Measurements from ENCODE around the gene C1R.

Gene C1R

GRCh38 chr12:7090222-7090998, 1.8 kb downstream of the C1R start:
- Histone ChIP-seq H3K9ac (ENCODE audit: low read length) (no peak overlapping the region), H3K27me3 (ENCODE audit: low read depth, low read length) (no peaks in the 10 kb centered on the region), H3K9me3 (ENCODE audit: insufficient read depth, low read length) (no peaks in the 10 kb centered on the region), H3K27ac (ENCODE audit: low read length) (no peak overlapping the region), H2AFZ (ENCODE audit: low read depth, low read length) (no peak overlapping the region), H3K36me3 (replicated peaks; ENCODE audit: low read depth, low read length) (no peaks in the 10 kb centered on the region), H4K20me1 (ENCODE audit: insufficient read depth, low read length) (no peaks in the 10 kb centered on the region), H3K4me3 (ENCODE audit: low read length) (no peak overlapping the region), H3K4me1 (ENCODE audit: low read length) (no peaks in the 10 kb centered on the region), H3K79me2 (ENCODE audit: low read length) (no peaks in the 10 kb centered on the region), H3K4me2 (ENCODE audit: low read length) (no peak overlapping the region)
- TF ChIP-seq CTCF (IDR thresholded peaks at IDR 0.05; ENCODE audit: low read depth, low read length) (no peak), EZH2phosphoT487 (IDR thresholded peaks at IDR 0.05; ENCODE audit: low read depth) (no peak)

- H4K20me1 ChIP-seq (ENCODE audit: insufficient read depth, low read length) = no peaks in the 10 kb centered on the region
- H3K4me2 ChIP-seq (ENCODE audit: low read length) = no peak overlapping the region
- no peaks in the 10 kb centered on the region for H3K4me1 ChIP-seq (ENCODE audit: low read length)
- no peaks in the 10 kb centered on the region for H3K79me2 ChIP-seq (ENCODE audit: low read length)
- no peaks in the 10 kb centered on the region for H3K27me3 ChIP-seq (ENCODE audit: low read depth, low read length)
- no peak overlapping the region for H3K4me3 ChIP-seq (ENCODE audit: low read length)
- no peak for TF ChIP-seq CTCF (IDR thresholded peaks at IDR 0.05; ENCODE audit: low read depth, low read length)
- no peak for TF ChIP-seq EZH2phosphoT487 (IDR thresholded peaks at IDR 0.05; ENCODE audit: low read depth)
- no peaks in the 10 kb centered on the region for H3K9me3 ChIP-seq (ENCODE audit: insufficient read depth, low read length)
- H3K36me3 ChIP-seq (replicated peaks; ENCODE audit: low read depth, low read length) = no peaks in the 10 kb centered on the region
- H2AFZ ChIP-seq (ENCODE audit: low read depth, low read length) = no peak overlapping the region
- H3K9ac ChIP-seq (ENCODE audit: low read length) = no peak overlapping the region
- no peak overlapping the region for H3K27ac ChIP-seq (ENCODE audit: low read length)
Measured at GRCh38 chr12:7089196-7089871, 2.9 kb downstream of the C1R start.

DNA sequence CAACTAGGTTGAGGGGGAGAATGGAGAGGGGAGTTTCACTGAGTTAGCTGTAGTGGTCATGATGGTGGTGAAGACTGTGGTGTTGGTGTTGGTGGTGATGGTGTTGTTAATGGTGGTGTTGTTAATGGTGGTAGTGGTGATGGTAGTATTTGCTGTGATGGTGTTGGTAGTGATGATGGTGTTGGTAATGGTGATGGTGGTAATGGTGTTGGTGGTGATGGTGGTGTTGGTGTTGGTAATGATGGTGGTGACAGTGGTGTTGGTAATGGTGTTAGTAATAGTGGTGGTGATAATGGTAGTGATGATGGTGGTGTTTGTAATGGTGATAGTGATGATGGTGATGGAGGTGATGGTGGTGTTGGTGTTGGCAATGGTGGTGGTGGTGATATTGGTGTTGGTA, 9.1 kb downstream of the C1R start:
- no peak for TF ChIP-seq EZH2phosphoT487 (IDR thresholded peaks at IDR 0.05; ENCODE audit: low read depth)
- no peak for TF ChIP-seq CTCF (IDR thresholded peaks at IDR 0.05; ENCODE audit: low read depth, low read length)
- Histone ChIP-seq H2AFZ (ENCODE audit: low read depth, low read length) (no peak overlapping the region), H4K20me1 (ENCODE audit: insufficient read depth, low read length) (no peaks in the 10 kb centered on the region), H3K27me3 (ENCODE audit: low read depth, low read length) (no peaks in the 10 kb centered on the region), H3K4me1 (ENCODE audit: low read length) (no peaks in the 10 kb centered on the region), H3K9me3 (ENCODE audit: insufficient read depth, low read length) (0 out of 2 replicates have a peak, but pooled peaks cover 2% of the 10 kb centered on the region), H3K9ac (ENCODE audit: low read length) (no peak overlapping the region), H3K36me3 (replicated peaks; ENCODE audit: low read depth, low read length) (no peaks in the 10 kb centered on the region), H3K27ac (ENCODE audit: low read length) (no peak overlapping the region), H3K79me2 (ENCODE audit: low read length) (no peaks in the 10 kb centered on the region), H3K4me3 (ENCODE audit: low read length) (no peak overlapping the region), H3K4me2 (ENCODE audit: low read length) (no peak overlapping the region)

DNA sequence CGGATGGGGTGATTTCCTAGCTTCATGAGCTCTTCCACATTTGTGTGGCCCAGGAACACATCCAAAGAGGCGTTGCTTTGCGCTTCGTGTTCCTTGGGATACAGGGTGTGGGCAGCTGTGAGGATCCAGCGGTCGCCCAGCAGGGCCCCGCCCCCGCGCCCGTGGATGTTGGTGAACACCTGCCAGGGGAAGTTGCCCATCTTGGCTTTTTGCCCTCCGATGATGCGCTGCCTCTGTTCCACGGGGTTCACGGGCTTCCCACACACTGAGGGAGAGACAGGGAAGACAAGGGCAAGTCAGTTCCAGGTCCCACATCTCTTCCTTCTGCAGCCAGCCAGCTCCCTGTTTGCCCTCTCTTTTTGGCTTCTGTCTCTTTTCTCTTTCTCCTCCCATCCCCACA, 11.2 kb downstream of the C1R start:
- H2AFZ ChIP-seq (ENCODE audit: low read depth, low read length) = no peak overlapping the region
- no peak overlapping the region for H3K27ac ChIP-seq (ENCODE audit: low read length)
- no peaks in the 10 kb centered on the region for H4K20me1 ChIP-seq (ENCODE audit: insufficient read depth, low read length)
- H3K36me3 ChIP-seq (replicated peaks; ENCODE audit: low read depth, low read length) = no peaks in the 10 kb centered on the region
- no peak for TF ChIP-seq EZH2phosphoT487 (IDR thresholded peaks at IDR 0.05; ENCODE audit: low read depth)
- TF ChIP-seq CTCF (IDR thresholded peaks at IDR 0.05; ENCODE audit: low read depth, low read length) = no peak
- H3K9me3 ChIP-seq (ENCODE audit: insufficient read depth, low read length) = 0 out of 2 replicates have a peak, but pooled peaks cover 2% of the 10 kb centered on the region
- H3K4me1 ChIP-seq (ENCODE audit: low read length) = no peaks in the 10 kb centered on the region
- H3K4me2 ChIP-seq (ENCODE audit: low read length) = no peak overlapping the region
- no peak overlapping the region for H3K9ac ChIP-seq (ENCODE audit: low read length)
- no peaks in the 10 kb centered on the region for H3K79me2 ChIP-seq (ENCODE audit: low read length)
- H3K4me3 ChIP-seq (ENCODE audit: low read length) = no peak overlapping the region
- H3K27me3 ChIP-seq (ENCODE audit: low read depth, low read length) = no peaks in the 10 kb centered on the region
